Mesodermal cell (in vitro differentiated cells): ENCODE data around the gene TBC1D8.

Source experiments
- H3K27ac ChIP-seq: 2 replicates; pipeline ENCODE4 v1.7.0; 2013; ENCODE audit warnings: mild to moderate bottlenecking, low read depth, low read length, moderate library complexity; ENCODE audit not compliant: severe bottlenecking
- H3K36me3 ChIP-seq: 2 replicates; pipeline ENCODE4 v1.7.1; 2013; ENCODE audit warnings: mild to moderate bottlenecking, low read length, moderate library complexity; ENCODE audit not compliant: control insufficient read depth, insufficient read depth
- H3K4me1 ChIP-seq: one replicate; pipeline ENCODE4 v1.7.1; 2013; ENCODE audit warnings: mild to moderate bottlenecking, low read length; ENCODE audit not compliant: insufficient read depth, control insufficient read depth, poor library complexity, severe bottlenecking
- H3K4me3 ChIP-seq: 2 replicates; pipeline ENCODE4 v1.7.0; 2013; ENCODE audit warnings: low read length, control low read depth, mild to moderate bottlenecking; ENCODE audit not compliant: insufficient read depth, poor library complexity, severe bottlenecking; ENCODE audit errors: extremely low read depth
- H3K9me3 ChIP-seq: 2 replicates; pipeline ENCODE4 v1.7.1; 2013; ENCODE audit warnings: mild to moderate bottlenecking, low read length, moderate library complexity; ENCODE audit not compliant: control insufficient read depth
- WGBS, 2 experiments: methylation state at CpG; one replicate each; pipeline ENCODE4 v1.1.5; 2013; ENCODE audit warnings: missing lambda C conversion rate in 2 of 2; ENCODE audit not compliant: insufficient coverage in 2 of 2; 5-methylcytosine and 5-hydroxymethylcytosine counted together

Gene TBC1D8

GRCh38 chr2:101026923-101027469 is 124.2 kb downstream of the TBC1D8 start:
- Histone ChIP-seq H3K9me3 (peaks cover 3% of the 10 kb centered on the region), H3K4me1 (no peaks in the 10 kb centered on the region), H3K27ac (no peak overlapping the region), H3K36me3 (peaks cover 3% of the 10 kb centered on the region), H3K4me3 (no peak overlapping the region)
- 89 to 92% methylated on average over 13 to 15 of the region's 15 CpGs for WGBS, 2 experiments

GRCh38 chr2:101026253-101026701 is 124.9 kb downstream of the TBC1D8 start:
- 48 to 74% methylated on average over 6 of the region's 9 CpGs for WGBS, 2 experiments
- H3K4me3 ChIP-seq, result no peak overlapping the region
- peaks cover 3% of the 10 kb centered on the region for H3K9me3 ChIP-seq
- no peaks in the 10 kb centered on the region for H3K4me1 ChIP-seq
- peaks cover 11% of the 10 kb centered on the region for H3K36me3 ChIP-seq
- H3K27ac ChIP-seq, result peak overlapping the region; percentile 12

DNA sequence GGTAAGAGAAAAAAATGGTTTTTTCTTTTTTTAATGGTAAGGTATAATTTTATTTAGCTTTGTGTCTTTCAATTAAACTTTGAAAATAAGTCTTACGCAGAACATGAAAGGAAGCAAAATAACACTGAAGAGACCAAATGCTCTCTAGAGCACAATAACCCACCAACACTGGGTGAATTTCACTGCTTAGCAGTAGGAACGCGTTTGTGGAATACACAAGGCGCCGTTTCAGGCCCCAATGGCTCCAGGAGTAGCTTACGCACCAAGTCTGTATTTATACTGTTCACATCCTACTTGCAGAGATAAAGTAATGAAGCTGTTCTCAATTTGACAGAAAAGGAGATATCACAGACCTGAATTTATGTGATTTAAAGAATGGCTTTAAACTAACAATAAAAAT is 125.6 kb downstream of the TBC1D8 start:
- WGBS, 2 experiments, result 93 to 100% methylated on average over 1 to 3 of the region's 6 CpGs

GRCh38 chr2:101023327-101024107 is 127.7 kb downstream of the TBC1D8 start:
- peaks cover 27% of the 10 kb centered on the region for H3K36me3 ChIP-seq
- no peaks in the 10 kb centered on the region for H3K4me1 ChIP-seq
- 94 to 100% methylated on average over 2 to 3 of the region's 6 CpGs for WGBS, 2 experiments
- H3K27ac ChIP-seq, result no peak overlapping the region
- no peak overlapping the region for H3K4me3 ChIP-seq
- H3K9me3 ChIP-seq, result no peaks in the 10 kb centered on the region

More for the DNA sequence above, 125.6 kb downstream of the TBC1D8 start:
- H3K4me3 ChIP-seq, result no peak overlapping the region
- H3K4me1 ChIP-seq, result no peaks in the 10 kb centered on the region
- H3K36me3 ChIP-seq, result peaks cover 18% of the 10 kb centered on the region
- peaks cover 3% of the 10 kb centered on the region for H3K9me3 ChIP-seq
- H3K27ac ChIP-seq, result no peak overlapping the region

GRCh38 chr2:101022221-101022620 is 129.0 kb downstream of the TBC1D8 start:
- no peak overlapping the region for H3K4me3 ChIP-seq
- peaks cover 30% of the 10 kb centered on the region for H3K36me3 ChIP-seq
- H3K9me3 ChIP-seq, result no peaks in the 10 kb centered on the region
- 87 to 91% methylated on average over 12 to 16 of the region's 16 CpGs for WGBS, 2 experiments
- no peaks in the 10 kb centered on the region for H3K4me1 ChIP-seq
- H3K27ac ChIP-seq, result no peak overlapping the region

- Histone ChIP-seq H3K9me3 (peaks cover 4% of the 10 kb centered on the region), H3K36me3 (peaks cover 47% of the 10 kb centered on the region), H3K4me1 (no peaks in the 10 kb centered on the region), H3K4me3 (no peak overlapping the region), H3K27ac (no peak overlapping the region)
- WGBS, 2 experiments, result 94 to 98% methylated on average over 5 to 8 of the region's 8 CpGs
Measured at GRCh38 chr2:101018934-101019333, 132.2 kb downstream of the TBC1D8 start.

GRCh38 chr2:101017371-101017770 is 133.8 kb downstream of the TBC1D8 start:
- 89% methylated on average over 2 of the region's 3 CpGs; no CpG with 5 or more reads in 1 of the 2 experiments for WGBS, 2 experiments
- peaks cover 62% of the 10 kb centered on the region for H3K36me3 ChIP-seq

GRCh38 chr2:101014264-101014857 is 136.8 kb downstream of the TBC1D8 start:
- Histone ChIP-seq H3K36me3 (peaks cover 67% of the 10 kb centered on the region), H3K4me3 (no peak overlapping the region), H3K27ac (no peak overlapping the region), H3K4me1 (no peaks in the 10 kb centered on the region), H3K9me3 (peaks cover 9% of the 10 kb centered on the region)
- WGBS, 2 experiments, result 93 to 94% methylated on average over 5 to 6 of the region's 6 CpGs

More at GRCh38 chr2:101017371-101017770, 133.8 kb downstream of the TBC1D8 start:
- Histone ChIP-seq H3K4me3 (no peak overlapping the region), H3K27ac (no peak overlapping the region), H3K4me1 (no peaks in the 10 kb centered on the region), H3K9me3 (peaks cover 9% of the 10 kb centered on the region)

DNA sequence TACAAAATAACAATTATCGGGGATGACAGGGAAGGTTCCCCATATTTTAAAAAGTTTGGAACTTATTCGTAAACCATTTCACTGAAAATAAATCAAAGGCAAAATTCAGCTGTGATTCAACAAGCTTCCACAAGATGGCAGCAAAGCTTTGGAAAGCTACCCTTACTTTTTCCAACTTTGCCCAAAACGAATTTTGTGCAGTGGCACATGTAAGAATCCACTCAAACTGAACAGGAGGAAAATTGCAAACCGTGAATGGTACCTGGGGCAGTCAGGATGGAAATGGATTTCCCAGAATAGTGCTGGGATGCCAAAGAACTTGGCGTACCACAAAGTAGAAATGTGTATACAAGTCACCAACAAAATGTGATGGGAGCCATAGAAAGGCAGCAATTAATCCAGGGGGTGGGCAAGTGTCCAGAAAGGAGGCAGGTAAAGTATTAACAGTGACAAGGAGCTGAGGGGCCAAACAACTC is 138.4 kb downstream of the TBC1D8 start:
- Histone ChIP-seq H3K36me3 (peaks cover 73% of the 10 kb centered on the region), H3K9me3 (peaks cover 9% of the 10 kb centered on the region), H3K4me3 (no peak overlapping the region), H3K4me1 (no peaks in the 10 kb centered on the region), H3K27ac (no peak overlapping the region)
- 79 to 90% methylated on average over 3 to 5 of the region's 5 CpGs for WGBS, 2 experiments

- WGBS, 2 experiments, result 85 to 100% methylated on average over 1 to 4 of the region's 8 CpGs
- Histone ChIP-seq H3K4me3 (no peak overlapping the region), H3K36me3 (peaks cover 78% of the 10 kb centered on the region), H3K4me1 (no peaks in the 10 kb centered on the region), H3K27ac (no peak overlapping the region), H3K9me3 (peaks cover 9% of the 10 kb centered on the region)
Measured at GRCh38 chr2:101012054-101012705, 139.0 kb downstream of the TBC1D8 start.
